HS-27A (cell line): ENCODE data around the gene SLC38A3.
"Not testable (repeated sequence)": the region's sequence is repeated elsewhere in the genome, so short reads cannot be mapped to it uniquely, and the experiment has no call there.

ENCODE experiments used
- DNase-seq: peaks from one replicate; pipeline ENCODE4 v3.0.0-alpha.2; 2012; ENCODE audit warnings: low read depth, missing footprints

The SLC38A3 gene

DNA sequence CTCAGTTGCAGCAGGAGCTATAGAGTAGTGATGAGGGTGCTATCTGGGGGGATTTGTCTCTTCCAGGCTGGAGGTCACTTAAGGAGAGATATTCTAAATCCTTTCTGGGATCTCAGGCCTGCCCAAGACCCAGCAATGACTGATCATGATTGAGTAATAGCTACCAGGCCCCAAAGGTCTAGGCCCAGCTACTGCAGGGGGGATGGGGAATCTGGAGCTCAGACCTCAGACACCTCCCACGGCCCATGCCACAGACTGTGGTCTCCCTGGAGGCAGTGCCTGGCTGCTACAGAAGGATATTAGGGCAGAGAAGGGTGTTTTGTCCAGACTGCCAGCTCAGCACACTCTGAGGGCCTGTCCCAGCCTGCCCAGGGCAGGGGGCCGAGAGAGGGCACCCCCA, 6.9 kb downstream of the SLC38A3 start:
- no peak for DNase-seq

DNA sequence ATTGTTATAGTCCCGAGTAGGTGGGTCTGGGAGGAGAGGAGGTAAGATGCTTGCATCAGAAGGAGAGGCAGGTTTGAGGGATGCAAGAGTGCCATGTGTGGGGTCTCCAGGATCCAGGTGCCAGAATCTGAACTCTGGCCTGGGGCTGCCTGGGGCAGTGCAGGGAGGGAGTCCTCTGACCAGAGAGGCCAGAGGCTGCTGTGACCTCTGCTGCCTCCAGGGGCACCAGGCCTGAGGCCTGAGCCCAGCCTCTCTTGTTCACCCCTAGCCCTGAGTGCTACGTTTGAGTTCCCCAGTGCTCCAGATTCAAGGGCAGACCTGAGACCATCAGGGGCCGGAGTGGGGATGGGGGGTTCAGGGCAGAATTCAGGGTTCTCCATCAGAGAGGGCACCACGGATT, 7.4 kb downstream of the SLC38A3 start:
- DNase-seq = no peak

- no peak for DNase-seq
These were observed 7.9 kb downstream of the SLC38A3 start for GRCh38 chr3:50212971-50213370.

DNA sequence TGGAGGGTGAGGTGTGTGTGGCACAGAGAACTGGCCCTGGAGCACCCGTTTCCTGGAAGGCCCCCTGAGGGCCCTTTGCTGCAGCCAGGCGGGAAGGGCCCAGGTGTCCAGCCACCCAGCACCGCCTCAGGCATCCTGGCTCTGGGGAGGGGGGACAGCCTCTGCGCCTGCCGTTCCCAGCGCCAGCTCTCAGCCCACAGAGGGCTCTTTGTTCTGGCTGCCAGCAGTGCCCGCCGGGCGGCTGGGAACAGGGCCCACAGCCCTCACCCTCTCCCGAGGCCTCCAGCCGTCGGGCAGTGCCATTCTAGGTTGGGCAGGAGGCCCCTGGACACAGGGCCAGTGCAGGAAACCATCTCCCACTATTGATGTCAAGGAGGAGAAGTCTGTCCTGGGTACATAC, 8.3 kb downstream of the SLC38A3 start:
- no peak for DNase-seq

DNA sequence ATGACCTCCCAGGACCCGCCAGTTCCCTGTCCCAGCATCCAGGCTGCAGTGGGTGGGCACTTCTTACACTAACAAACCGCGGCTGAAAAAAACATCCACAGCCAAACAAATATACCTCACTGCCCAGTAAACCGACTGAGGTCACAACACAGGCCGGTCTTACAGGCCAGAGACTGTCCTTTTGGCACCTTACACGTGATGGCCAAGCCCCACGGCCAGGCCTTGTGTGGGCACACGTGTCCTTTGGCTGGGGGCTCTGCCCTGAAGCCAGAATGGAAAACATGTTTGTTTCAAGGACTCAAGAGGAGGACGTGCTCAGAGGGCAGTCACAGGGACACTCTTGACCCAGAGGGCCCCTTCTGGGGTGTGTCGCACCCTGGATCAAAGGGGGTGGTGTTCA, 9.8 kb downstream of the SLC38A3 start:
- no peak for DNase-seq

DNA sequence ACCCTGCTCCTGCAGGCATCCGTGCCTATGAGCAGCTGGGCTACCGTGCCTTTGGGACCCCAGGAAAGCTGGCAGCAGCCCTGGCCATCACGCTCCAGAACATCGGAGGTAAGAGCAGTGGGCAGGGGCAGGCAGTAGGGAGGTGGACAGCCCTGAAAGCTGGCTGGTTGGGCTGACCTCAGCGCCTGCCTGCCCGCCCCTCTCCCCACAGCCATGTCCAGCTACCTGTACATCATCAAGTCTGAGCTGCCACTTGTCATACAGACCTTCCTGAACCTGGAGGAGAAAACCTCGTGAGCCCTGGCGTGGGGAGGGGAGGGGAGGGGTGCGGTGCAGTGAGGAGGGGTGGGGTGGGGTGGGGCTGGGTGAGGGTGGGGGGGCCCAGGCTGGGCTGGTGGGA, 10.5 kb downstream of the SLC38A3 start:
- DNase-seq = no peak

DNA sequence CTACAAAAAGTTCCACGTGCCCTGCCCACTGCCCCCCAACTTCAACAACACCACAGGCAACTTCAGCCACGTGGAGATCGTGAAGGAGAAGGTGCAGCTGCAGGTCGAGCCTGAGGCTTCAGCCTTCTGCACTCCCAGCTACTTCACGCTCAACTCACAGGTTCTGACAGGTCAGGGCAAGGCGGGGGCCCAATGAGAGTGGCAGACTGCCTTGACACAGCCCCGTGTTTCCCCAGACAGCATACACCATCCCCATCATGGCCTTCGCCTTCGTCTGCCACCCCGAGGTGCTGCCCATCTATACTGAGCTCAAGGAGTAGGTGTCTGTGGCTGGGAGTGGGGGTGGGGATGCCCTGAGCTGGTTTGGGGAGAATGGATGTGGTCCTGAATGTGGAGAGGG, 12.6 kb downstream of the SLC38A3 start:
- DNase-seq = no peak

DNA sequence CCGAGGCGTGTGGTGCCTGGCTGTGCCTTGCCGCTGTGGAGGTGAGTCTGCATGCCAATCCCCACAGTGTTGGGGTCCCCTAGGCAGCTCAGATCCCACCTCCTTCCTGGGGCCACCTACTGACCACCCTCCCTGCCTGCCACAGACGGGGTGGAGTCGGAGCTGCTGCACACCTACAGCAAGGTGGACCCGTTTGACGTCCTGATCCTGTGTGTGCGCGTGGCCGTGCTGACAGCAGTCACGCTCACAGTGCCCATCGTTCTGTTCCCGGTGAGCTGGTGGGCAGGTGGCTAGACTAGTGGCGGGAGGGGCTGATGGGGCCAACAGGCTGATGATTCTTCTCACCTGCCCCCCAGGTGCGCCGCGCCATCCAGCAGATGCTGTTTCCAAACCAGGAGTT, 13.4 kb downstream of the SLC38A3 start:
- no peak for DNase-seq

GRCh38 chr3:50219285-50219684, 14.2 kb downstream of the SLC38A3 start:
- no peak for DNase-seq

DNA sequence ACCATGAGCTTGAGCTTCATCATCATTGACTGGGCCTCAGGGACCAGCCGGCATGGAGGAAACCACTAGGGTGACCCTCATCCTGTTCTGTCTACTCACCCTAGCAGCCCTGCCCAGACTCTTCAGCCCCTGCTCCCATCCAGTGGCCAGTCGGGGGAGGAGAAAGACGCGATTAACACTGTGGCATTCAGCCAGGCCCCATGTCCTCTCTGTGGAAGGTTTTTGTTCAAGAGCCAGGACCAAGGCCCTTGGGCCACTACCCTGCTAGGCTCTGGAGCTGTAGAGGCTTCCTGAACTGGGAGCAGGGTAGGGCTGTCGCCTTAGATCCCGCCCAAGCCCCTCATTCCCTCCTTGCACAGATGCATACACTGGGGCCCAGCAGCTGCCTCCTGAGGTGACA, 15.0 kb downstream of the SLC38A3 start:
- no peak for DNase-seq

GRCh38 chr3:50221051-50221410, 16.0 kb downstream of the SLC38A3 start:
- no peak for DNase-seq

- DNase-seq = no peak
These were observed 16.5 kb downstream of the SLC38A3 start for GRCh38 chr3:50221411-50222168.

DNA sequence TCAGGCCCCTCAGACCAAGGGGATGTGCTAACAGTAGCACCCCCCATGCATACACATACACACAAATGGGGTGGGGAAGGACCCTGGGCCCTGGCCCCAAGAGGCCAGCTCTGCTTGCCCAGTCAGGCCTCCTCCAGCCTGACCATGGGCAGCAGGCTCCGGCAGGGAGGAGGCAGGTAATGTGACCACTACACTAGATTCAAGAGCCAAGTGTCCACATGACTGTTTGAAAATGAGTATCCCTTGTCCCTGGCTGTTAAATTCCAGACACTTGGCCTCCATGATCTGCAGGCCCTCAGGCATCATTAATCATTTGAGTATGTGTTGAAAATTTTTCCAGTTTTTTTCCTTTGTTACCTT, 17.1 kb downstream of the SLC38A3 start:
- DNase-seq = no peak

GRCh38 chr3:50224639-50225038, 19.6 kb downstream of the SLC38A3 start:
- DNase-seq = no peak

- DNase-seq = peak; percentile 33
These were observed 21.9 kb downstream of the SLC38A3 start for GRCh38 chr3:50226888-50227389.

DNA sequence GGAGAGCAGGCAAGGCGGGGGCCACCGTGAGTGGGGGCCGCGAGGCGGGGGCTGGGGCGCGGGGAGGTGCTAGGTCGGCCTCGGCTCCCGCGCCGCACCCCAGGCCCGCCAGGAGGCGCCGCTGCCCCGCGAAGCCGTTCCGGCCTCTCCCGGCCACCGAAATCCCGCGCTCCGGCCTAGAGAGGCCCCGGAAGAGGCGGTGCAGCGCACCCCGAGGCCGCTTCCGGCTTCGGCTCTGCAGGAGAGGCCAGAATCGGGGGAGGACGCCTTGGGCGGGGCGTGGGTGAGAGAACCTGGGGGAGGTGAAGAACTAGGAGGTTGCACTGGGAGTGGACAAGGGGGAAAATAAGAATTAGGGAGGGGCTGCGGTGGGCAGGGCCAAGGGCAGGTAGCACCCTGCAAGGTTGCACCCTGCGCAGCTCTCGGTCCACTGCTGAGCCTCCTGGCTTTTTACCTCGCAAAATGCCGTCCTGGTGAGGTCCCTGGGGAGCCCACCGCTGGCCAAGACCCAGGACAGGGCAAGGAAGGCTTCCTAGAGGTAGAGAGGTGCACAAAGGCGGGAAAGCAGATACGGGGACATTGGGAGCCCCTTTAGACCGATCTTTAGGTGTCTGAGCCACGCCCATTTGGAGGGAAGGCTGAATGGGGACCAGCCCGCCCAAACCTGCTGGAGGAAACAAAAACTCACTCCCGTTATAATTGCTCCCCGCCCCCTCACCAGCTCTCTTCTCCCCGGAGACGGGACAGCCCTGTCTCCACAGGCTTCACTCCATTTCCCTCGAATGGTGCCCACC, 22.5 kb downstream of the SLC38A3 start:
- DNase-seq = peak; percentile 71

DNA sequence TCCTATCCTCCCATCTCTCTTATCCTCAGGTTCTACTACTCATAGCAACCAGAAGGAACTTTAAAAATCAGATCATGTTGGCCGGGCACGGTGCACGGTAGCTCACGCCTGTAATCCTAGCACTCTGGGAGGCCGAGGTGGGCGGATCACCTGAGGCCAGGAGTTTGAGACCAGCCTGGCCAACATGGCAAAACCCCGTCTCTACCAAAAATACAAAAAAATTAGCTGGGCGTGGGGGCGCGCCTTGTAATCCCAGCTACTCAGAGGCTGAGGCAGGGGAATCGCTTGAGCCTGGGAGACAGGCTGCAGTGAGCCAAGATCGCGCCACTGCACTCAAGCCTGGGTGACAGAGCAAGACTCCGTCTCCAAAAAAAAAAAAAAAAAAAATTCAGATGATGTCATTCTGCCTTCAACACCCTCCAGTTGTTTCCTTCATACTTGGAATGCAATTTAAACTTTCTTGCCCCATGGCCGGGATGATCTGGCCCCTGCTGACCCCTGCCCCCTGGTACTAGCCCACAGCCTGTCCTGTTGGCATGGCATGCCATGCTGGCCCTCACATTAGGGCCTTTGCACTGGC, 23.2 kb downstream of the SLC38A3 start:
- not testable (repeated sequence) for DNase-seq

GRCh38 chr3:50229490-50229889, 24.4 kb downstream of the SLC38A3 start:
- DNase-seq = no peak

DNA sequence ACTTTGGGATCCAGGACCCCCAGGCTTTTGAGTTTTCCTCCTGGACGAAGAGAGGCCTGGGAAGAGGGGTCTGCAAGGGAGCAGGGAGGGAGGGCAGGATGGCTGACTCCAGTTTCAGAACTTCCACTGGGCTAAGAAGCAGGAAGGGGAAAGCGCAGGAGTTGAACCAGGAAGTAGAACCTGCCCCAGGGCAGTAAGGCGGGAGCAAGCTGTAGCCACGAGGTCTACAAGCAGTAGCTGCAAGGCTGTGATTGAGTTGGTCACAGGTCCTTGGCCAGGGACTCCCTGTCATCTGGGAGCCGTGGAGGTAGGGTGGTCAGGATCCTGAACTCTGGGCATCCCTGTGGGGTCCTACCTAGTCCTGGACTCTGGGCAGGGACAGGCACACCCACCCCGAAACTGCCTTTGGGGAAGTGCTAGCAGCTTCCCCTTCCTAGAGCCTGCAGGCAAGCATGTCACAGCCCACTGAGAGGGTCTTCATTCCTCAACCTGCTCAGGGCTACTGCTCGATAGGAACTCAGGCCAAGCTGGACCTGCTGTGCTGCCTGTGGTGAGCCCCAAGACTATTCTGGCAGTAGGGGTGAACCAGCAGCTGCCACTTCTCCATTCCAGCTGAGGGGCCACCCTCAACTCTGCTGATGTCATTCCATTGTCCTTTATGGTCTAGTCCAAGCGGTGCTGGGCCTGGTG, 25.2 kb downstream of the SLC38A3 start:
- no peak for DNase-seq

DNA sequence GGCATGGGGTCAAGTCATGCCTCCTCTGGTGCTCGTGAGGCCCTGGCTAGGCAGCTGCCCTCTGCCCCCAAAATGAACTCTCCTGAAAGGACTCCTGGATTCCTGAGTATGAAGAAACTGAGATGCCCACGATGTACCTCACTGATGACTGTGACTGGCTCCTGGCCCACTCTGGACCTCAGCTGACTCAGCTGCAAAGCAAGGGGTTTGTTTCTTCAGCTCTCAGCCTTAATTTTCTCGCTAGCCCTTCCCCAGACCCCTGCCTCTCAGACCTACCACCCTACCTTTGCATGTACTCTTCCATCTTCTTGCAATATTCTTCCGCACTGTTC, 25.7 kb downstream of the SLC38A3 start:
- no peak for DNase-seq

GRCh38 chr3:50231581-50231980, 26.5 kb downstream of the SLC38A3 start:
- DNase-seq = no peak

GRCh38 chr3:50232303-50232702, 27.2 kb downstream of the SLC38A3 start:
- DNase-seq = no peak

DNA sequence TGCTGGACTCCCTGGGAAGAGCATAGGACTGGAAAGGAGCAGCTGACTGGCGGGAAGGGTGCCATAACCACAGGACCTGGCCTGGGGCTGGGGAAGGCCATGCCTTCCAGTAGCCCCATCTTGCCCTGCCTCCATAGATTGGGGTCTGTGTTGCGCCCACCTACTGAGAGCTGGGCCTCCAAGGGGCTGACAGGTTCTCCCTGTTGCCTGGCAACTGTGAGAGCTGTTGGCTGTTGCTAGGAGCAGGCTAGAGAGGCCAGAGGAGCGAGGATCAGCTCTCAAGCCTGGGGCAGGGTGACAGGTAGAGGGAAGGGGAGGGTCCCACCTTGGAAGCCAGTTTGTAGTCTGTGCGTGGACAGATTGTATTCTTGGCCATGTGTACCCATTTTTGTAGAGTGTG, 28.1 kb downstream of the SLC38A3 start:
- no peak for DNase-seq
